ENCODE results near the gene TDP2. TPM values are rescaled to one million over a fixed set of nuclear protein-coding genes. Genes with fewer than 3 reads are reported as not detected.

Gene TDP2
- total RNA-seq, 1 experiment from 2014 or later: 33.6 TPM

DNA sequence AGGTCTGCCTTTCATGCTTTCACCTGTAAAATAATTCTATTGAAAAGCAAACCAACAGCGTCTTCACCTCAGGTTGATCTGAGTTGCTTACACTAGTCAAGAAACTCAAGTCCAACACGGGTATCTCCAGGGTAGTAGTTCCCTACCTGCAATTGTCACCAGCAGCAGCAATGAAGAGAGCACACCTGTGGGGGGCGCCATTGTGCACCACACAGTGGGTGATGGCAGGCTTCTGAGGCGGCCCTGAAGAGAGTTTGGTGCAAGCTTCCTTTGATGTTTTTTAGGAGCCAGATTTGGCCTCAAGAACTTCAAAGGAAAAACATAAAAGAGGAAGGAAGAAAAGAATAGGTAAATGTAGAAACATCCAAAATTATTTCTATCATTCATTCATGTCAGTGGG, 65.8 kb downstream of the TDP2 start:
- H3K4me3 ChIP-seq (ENCODE audit: low read depth in 2 of 2, low read length in 2 of 2): no peak overlapping the region
- no peak for DNase-seq (ENCODE audit: low read depth, low spot score)
- no peaks in the 10 kb centered on the region for H3K36me3 ChIP-seq (ENCODE audit: control insufficient read depth, insufficient read depth, low read length)
- no TSS peak for BruUV-seq (replicated peaks)
- no peak overlapping the region for H3K27ac ChIP-seq (ENCODE audit: low read length)
- H3K9me3 ChIP-seq (ENCODE audit: control insufficient read depth, insufficient read depth, low read depth, low read length): no peaks in the 10 kb centered on the region
- ChIA-PET CTCF (no interaction called here), POLR2A (no interaction called here)
- in situ Hi-C loops (cut with HindIII; ENCODE audit: low pct_unique_long_range_greater_than_20kb, low sequenced_read_pairs): no loop called here
- H3K27me3 ChIP-seq (ENCODE audit: control insufficient read depth, insufficient read depth, low read length): no peaks in the 10 kb centered on the region
- ATAC-seq: no peak
- no peak for TF ChIP-seq SIN3A (IDR thresholded peaks at IDR 0.05; ENCODE audit: borderline replicate concordance, insufficient read depth, low read depth, low read length)
- TF ChIP-seq, protein P1, sequence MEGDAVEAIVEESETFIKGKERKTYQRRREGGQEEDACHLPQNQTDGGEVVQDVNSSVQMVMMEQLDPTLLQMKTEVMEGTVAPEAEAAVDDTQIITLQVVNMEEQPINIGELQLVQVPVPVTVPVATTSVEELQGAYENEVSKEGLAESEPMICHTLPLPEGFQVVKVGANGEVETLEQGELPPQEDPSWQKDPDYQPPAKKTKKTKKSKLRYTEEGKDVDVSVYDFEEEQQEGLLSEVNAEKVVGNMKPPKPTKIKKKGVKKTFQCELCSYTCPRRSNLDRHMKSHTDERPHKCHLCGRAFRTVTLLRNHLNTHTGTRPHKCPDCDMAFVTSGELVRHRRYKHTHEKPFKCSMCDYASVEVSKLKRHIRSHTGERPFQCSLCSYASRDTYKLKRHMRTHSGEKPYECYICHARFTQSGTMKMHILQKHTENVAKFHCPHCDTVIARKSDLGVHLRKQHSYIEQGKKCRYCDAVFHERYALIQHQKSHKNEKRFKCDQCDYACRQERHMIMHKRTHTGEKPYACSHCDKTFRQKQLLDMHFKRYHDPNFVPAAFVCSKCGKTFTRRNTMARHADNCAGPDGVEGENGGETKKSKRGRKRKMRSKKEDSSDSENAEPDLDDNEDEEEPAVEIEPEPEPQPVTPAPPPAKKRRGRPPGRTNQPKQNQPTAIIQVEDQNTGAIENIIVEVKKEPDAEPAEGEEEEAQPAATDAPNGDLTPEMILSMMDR (IDR thresholded peaks at IDR 0.05): peak; percentile 49
- peaks cover 4% of the 10 kb centered on the region; the same call in 1 of the 2 replicates for H3K4me1 ChIP-seq (ENCODE audit: control insufficient read depth, insufficient read depth, low read length)
- intact Hi-C loops (cut with micrococcal nuclease; ENCODE audit: unreplicated experiment): no loop called here

Other genes starting within 250 kb of the TDP2 start
- gene GPLD1, start 177.3 kb downstream of the TDP2 start, total RNA-seq (2021; ENCODE audit: unreplicated experiment): 0.98 TPM
- 4.2 TPM for gene ALDH5A1, start 171.9 kb downstream of the TDP2 start, total RNA-seq (2021; ENCODE audit: unreplicated experiment)
- gene KIAA0319, start 20.7 kb downstream of the TDP2 start, total RNA-seq (2021; ENCODE audit: unreplicated experiment): 2.0 TPM
- gene ACOT13, start 178 bp upstream of the TDP2 start, total RNA-seq (2021; ENCODE audit: unreplicated experiment): 31.6 TPM
- gene C6orf62, start 52.3 kb upstream of the TDP2 start, total RNA-seq (2021; ENCODE audit: unreplicated experiment): 153 TPM
- gene GMNN, start 108.0 kb upstream of the TDP2 start, total RNA-seq (2021; ENCODE audit: unreplicated experiment): 53.1 TPM
- not detected for gene ARMH2, start 132.0 kb upstream of the TDP2 start, total RNA-seq (2021; ENCODE audit: unreplicated experiment)